MM.1S (cell line): Measurements from ENCODE around the gene CTBP1.

Experiments
- EZH2phosphoT487 ChIP-seq: fragments of 300-600 bp; sonication (generic); IDR thresholded peaks from 2 replicates; pipeline ENCODE4 v1.6.1; 2018; ENCODE audit warnings: antibody characterized with exemption, low read length
- TF ChIP-seq, protein P1 (sequence below): fragments of 300-600 bp; sonication (generic); IDR thresholded peaks from 2 replicates; pipeline ENCODE4 v1.5.1; 2016; ENCODE audit warnings: antibody characterized with exemption, low read length, mixed read lengths

GRCh38 chr4:1248245-1249147, at the start of gene CTBP1:
- TF ChIP-seq, protein P1, sequence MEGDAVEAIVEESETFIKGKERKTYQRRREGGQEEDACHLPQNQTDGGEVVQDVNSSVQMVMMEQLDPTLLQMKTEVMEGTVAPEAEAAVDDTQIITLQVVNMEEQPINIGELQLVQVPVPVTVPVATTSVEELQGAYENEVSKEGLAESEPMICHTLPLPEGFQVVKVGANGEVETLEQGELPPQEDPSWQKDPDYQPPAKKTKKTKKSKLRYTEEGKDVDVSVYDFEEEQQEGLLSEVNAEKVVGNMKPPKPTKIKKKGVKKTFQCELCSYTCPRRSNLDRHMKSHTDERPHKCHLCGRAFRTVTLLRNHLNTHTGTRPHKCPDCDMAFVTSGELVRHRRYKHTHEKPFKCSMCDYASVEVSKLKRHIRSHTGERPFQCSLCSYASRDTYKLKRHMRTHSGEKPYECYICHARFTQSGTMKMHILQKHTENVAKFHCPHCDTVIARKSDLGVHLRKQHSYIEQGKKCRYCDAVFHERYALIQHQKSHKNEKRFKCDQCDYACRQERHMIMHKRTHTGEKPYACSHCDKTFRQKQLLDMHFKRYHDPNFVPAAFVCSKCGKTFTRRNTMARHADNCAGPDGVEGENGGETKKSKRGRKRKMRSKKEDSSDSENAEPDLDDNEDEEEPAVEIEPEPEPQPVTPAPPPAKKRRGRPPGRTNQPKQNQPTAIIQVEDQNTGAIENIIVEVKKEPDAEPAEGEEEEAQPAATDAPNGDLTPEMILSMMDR, result no peak
- no peak for TF ChIP-seq EZH2phosphoT487
